Activated B cell treated with CpG ODN at 0.5 μM for 24 hours (primary cell): ENCODE measurements around the gene RNF31. TPM values are rescaled to one million over a fixed set of nuclear protein-coding genes. Genes with fewer than 3 reads are reported as not detected.
A peak's percentile ranks its signal among the peaks of the same experiment; 100 is the strongest.

Source experiments
- ATAC-seq: fragments of 200-7000 bp; cut with Tn5 transposase; one replicate; pipeline ENCODE4 v1.10.0; 2021; ENCODE audit warnings: low read depth, mild to moderate bottlenecking, moderate library complexity
- CTCF ChIA-PET: fragments of 350-600 bp; sonication (Branson Sonifier 250); formaldehyde crosslinking; loops from one replicate; lab custom pipeline; 2021; ENCODE audit warnings: antibody characterized with exemption; lab: Charles Lee
- POLR2A ChIA-PET: fragments of 350-600 bp; sonication (Branson Sonifier 250); formaldehyde crosslinking; loops from one replicate; lab custom pipeline; 2021; ENCODE audit warnings: antibody characterized with exemption; lab: Charles Lee
- DNase-seq: peaks from one replicate; pipeline ENCODE4 v3.0.0; 2022
- H3K27ac Mint-ChIP-seq: one replicate; pipeline ENCODE4 v1.8.0; 2020; ENCODE audit warnings: mixed read lengths
- H3K27me3 Mint-ChIP-seq: one replicate; pipeline ENCODE4 v1.8.0; 2021; ENCODE audit warnings: mixed read lengths
- H3K36me3 Mint-ChIP-seq: one replicate; pipeline ENCODE4 v1.8.0; 2021; ENCODE audit warnings: low read depth, mixed read lengths
- H3K4me1 Mint-ChIP-seq: one replicate; pipeline ENCODE4 v1.8.0; 2021; ENCODE audit warnings: mixed read lengths
- H3K4me3 Mint-ChIP-seq: one replicate; pipeline ENCODE4 v1.8.0; 2020; ENCODE audit warnings: mild to moderate bottlenecking, mixed read lengths
- H3K9me3 Mint-ChIP-seq: one replicate; pipeline ENCODE4 v1.8.0; 2020; ENCODE audit warnings: mixed read lengths
- intact Hi-C: fragments of 100-400 bp; cut with micrococcal nuclease; formaldehyde crosslinking; loops from one replicate; pipeline ENCODE4 v1.15.1; 2024
- total RNA-seq: library from RNA; stranded (reverse); gene quantifications from 2 replicates; pipeline ENCODE4 v1.2.3, GENCODE V29; 2022
- TF ChIP-seq, protein P1 (sequence below): fragments of 200-600 bp; IDR thresholded peaks from one replicate; pipeline ENCODE4 v1.8.0; 2022; ENCODE audit warnings: antibody characterized with exemption, mild to moderate bottlenecking

Gene RNF31
- total RNA-seq, 1 donor from 2014 or later = 99.8 TPM

DNA sequence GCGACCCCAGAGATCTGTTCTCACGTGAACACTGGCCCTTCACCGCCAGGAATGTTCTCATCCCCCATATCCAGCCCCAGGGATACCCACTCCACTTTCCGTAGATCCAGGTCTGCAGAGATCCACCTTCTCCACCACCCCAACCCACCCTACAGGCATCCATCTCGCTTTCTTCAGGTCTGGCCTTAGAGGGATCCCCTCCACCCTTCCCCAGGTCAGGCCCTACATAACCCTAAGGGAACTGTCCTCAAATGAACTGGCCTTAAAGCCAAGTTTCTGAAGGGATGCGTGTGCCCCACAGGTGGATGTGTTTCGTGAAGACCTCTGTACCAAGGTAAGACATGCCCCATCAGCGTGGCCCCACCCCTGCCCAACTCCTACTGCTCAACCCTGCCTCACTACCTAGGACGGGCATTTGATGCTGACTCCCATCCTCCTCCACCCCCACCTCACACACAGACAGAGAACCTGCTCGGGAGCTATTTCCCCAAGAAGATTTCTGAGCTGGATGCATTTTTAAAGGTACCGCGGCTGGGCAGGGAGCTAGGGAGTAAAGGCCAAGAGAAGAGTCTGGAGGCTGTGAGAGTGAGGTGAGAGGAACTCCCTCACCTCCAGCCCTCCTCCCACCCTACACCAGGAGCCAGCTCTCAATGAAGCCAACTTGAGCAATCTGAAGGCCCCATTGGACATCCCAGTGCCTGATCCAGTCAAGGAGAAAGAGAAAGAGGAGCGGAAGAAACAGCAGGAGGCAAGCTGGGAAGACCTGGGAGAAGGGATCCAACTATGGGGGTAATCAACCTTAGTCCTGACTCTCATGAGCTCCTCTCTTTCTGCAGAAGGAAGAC lies 10.4 kb upstream of the RNF31 start:
- Mint-ChIP-seq H3K4me3 (peak overlapping the region; percentile 91), H3K27me3 (no peaks in the 10 kb centered on the region), H3K9me3 (no peaks in the 10 kb centered on the region), H3K4me1 (peaks cover 61% of the 10 kb centered on the region), H3K36me3 (peaks cover 43% of the 10 kb centered on the region), H3K27ac (peak overlapping the region; percentile 90)
- TF ChIP-seq, protein P1, sequence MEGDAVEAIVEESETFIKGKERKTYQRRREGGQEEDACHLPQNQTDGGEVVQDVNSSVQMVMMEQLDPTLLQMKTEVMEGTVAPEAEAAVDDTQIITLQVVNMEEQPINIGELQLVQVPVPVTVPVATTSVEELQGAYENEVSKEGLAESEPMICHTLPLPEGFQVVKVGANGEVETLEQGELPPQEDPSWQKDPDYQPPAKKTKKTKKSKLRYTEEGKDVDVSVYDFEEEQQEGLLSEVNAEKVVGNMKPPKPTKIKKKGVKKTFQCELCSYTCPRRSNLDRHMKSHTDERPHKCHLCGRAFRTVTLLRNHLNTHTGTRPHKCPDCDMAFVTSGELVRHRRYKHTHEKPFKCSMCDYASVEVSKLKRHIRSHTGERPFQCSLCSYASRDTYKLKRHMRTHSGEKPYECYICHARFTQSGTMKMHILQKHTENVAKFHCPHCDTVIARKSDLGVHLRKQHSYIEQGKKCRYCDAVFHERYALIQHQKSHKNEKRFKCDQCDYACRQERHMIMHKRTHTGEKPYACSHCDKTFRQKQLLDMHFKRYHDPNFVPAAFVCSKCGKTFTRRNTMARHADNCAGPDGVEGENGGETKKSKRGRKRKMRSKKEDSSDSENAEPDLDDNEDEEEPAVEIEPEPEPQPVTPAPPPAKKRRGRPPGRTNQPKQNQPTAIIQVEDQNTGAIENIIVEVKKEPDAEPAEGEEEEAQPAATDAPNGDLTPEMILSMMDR = no peak
- CTCF ChIA-PET = interaction anchor here (0.6 to 2.7 kb wide), 7 partner anchors 9 to 28 kb away, joined by 3 to 13 read pairs (median 5); partner anchors contain the start of genes DCAF11, NRL, PSME2 and RNF31
- intact Hi-C loops = loop anchor here (1.0 kb wide), 6 partner anchors 9 to 294 kb away; partner anchors contain the start of genes DCAF11, IRF9, NRL and PCK2
- ATAC-seq = no peak
- POLR2A ChIA-PET = interaction anchor here (0.6 to 9.4 kb wide), 24 partner anchors 10 to 834 kb away, joined by 3 to 239 read pairs (median 6); partner anchors contain the start of genes CHMP4A, DCAF11, IPO4 and IRF9
- no peak for DNase-seq

DNA sequence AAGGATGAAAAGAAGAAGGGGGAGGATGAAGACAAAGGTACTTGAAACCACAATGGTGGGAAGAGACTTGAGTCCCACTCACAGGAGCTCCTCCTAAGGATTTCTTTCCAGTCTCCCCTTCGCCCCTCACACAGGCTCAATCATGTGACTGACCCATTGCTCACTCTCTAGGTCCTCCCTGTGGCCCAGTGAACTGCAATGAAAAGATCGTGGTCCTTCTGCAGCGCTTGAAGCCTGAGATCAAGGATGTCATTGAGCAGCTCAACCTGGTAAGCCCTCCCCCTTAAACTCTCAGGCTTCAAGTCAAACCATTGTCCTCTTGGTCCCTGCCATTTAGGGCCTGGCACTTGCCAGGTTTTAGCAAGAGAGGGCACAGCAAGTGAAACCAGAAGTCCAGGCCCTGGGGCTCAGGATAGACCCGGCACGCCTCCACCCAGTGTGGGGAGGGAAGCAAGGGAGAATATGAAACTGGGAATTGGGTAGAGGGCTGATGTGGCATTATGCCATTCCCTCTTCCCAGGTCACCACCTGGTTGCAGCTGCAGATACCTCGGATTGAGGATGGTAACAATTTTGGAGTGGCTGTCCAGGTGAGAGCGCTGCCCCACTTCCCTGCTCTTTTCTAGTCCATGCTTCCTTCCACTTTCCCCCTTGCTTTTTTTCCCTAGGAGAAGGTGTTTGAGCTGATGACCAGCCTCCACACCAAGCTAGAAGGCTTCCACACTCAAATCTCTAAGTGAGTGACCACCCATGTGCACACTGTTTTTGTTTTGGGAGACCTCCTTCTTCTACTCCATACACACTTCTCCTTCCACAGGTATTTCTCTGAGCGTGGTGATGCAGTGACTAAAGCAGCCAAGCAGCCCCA lies 9.5 kb upstream of the RNF31 start:
- TF ChIP-seq, protein P1 = no peak
- no peak for ATAC-seq
- Mint-ChIP-seq H3K36me3 (peaks cover 46% of the 10 kb centered on the region), H3K27me3 (no peaks in the 10 kb centered on the region), H3K27ac (peak overlapping the region; percentile 90), H3K4me1 (peaks cover 59% of the 10 kb centered on the region), H3K4me3 (peak overlapping the region; percentile 35), H3K9me3 (no peaks in the 10 kb centered on the region)
- no peak for DNase-seq
- ChIA-PET CTCF (interaction anchor here (0.6 to 2.7 kb wide), 7 partner anchors 8 to 155 kb away, joined by 3 to 13 read pairs (median 3); partner anchors contain the start of genes IRF9, PSME2 and RNF31), POLR2A (interaction anchor here (0.6 to 9.4 kb wide), 9 partner anchors 9 to 133 kb away, joined by 3 to 239 read pairs (median 11); partner anchors contain the start of genes CHMP4A, DCAF11, IPO4 and IRF9)
- intact Hi-C loops = no loop called here

DNA sequence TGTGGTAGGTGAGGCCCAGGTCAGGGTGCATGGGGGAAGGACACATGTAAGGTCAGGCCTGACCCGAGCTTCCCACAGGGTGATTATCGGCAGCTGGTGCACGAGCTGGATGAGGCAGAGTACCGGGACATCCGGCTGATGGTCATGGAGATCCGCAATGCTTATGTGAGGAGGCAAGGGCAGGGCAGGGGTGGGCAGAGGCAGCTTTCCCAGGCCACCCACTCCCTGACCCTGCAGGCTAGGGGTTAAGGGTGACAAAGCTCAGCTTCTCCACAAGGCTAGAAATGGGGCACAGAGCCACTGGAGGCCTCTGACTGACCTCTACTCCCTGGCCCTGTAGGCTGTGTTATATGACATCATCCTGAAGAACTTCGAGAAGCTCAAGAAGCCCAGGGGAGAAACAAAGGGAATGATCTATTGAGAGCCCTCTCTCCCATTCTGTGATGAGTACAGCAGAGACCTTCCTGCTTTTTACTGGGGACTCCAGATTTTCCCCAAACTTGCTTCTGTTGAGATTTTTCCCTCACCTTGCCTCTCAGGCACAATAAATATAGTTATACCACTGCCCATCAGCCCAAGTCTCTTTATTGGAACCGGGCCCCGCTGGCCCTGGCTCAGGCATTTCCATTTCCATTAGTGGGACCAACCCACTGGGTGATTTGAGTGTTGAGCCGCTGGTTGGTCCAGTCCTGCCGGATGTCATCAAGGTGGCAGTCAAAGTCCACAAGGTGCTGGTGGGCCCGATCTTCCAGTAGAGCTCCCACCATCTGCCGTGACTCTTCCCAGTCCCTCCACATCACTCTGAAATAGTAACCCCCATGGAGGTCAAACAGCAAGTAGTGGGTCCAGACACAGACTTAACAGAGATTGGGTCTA lies 8.7 kb upstream of the RNF31 start:
- intact Hi-C loops = no loop called here
- ChIA-PET POLR2A (interaction anchor here (0.9 to 9.4 kb wide), 5 partner anchors 9 to 45 kb away, joined by 3 to 239 read pairs (median 44); partner anchors contain the start of genes DCAF11, IRF9, NRL and PCK2), CTCF (interaction anchor here (0.7 to 3.1 kb wide), 5 partner anchors 23 to 154 kb away, joined by 3 to 13 read pairs (median 3); partner anchors contain the start of gene IRF9)
- DNase-seq (no peak), ATAC-seq (no peak)
- H3K4me1 Mint-ChIP-seq = peaks cover 65% of the 10 kb centered on the region
- peak overlapping the region; percentile 28 for H3K4me3 Mint-ChIP-seq
- TF ChIP-seq, protein P1 = no peak
- H3K9me3 Mint-ChIP-seq = no peaks in the 10 kb centered on the region
- H3K36me3 Mint-ChIP-seq = peaks cover 55% of the 10 kb centered on the region
- peak overlapping the region; percentile 56 for H3K27ac Mint-ChIP-seq
- no peaks in the 10 kb centered on the region for H3K27me3 Mint-ChIP-seq

DNA sequence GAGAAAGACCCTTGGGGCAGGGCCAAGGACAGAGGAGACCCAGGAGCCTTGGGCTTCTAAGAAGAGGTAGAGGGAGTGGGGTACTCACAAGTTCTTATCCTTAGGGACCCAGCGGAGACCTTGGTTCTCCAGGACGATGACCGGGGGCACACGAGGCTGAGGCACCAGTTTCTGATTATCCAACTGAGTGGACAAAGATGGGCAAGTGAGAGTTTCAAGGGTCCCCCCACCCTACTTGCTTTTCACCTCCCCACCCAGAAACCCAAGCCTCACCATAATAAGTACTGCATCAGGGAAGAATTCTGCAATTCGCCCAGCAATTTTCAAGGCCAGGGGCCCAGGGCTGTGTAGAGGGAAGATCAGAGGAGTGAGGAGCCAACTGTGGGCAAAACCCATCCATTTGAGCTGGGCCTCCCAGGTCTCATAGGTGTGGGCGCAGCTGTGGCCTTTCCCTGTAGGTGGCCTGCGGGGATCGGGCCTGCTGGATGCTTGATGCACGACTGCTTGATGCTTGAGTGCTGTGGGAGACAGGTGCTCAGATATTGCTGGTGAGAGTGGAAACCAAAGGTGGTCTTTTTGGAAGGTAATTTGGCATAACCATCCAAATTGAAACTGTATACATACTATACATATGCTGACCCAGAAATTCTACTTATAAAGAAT lies 7.9 kb upstream of the RNF31 start:
- ATAC-seq (no peak), DNase-seq (no peak)
- no peaks in the 10 kb centered on the region for H3K9me3 Mint-ChIP-seq
- H3K4me1 Mint-ChIP-seq = peaks cover 68% of the 10 kb centered on the region
- CTCF ChIA-PET = interaction anchor here (3.1 kb wide), 1 partner anchor 31 kb away, joined by 13 read pairs; no protein-coding TSS in a partner anchor
- H3K27me3 Mint-ChIP-seq = no peaks in the 10 kb centered on the region
- peaks cover 63% of the 10 kb centered on the region for H3K36me3 Mint-ChIP-seq
- intact Hi-C loops = no loop called here
- TF ChIP-seq, protein P1 = no peak
- H3K27ac Mint-ChIP-seq = no peak overlapping the region
- POLR2A ChIA-PET = interaction anchor here (0.9 to 9.4 kb wide), 4 partner anchors 8 to 49 kb away, joined by 3 to 239 read pairs (median 54); partner anchors contain the start of genes DCAF11, IPO4, NRL and PSME2
- H3K4me3 Mint-ChIP-seq = peak overlapping the region; percentile 52
